KMS-11 (cell line): ENCODE data around the gene SCTR.

Experiments
- H2AFZ ChIP-seq: fragments of 200-600 bp; sonication (generic); 2 replicates; pipeline ENCODE4 v1.6.1; 2016; ENCODE audit warnings: antibody characterized with exemption, mixed run types, low read depth
- H3K27ac ChIP-seq: fragments of 200-600 bp; sonication (generic); 2 replicates; pipeline ENCODE4 v1.6.1; 2016; ENCODE audit warnings: mild to moderate bottlenecking, mixed run types
- H3K27me3 ChIP-seq: fragments of 200-600 bp; sonication (generic); 2 replicates; pipeline ENCODE4 v1.6.1; 2017; ENCODE audit warnings: mild to moderate bottlenecking, low read depth, mixed run types, moderate library complexity; ENCODE audit not compliant: insufficient read depth
- H3K36me3 ChIP-seq: fragments of 200-600 bp; sonication (generic); 2 replicates; pipeline ENCODE4 v1.6.1; 2017; ENCODE audit warnings: mild to moderate bottlenecking, mixed run types; ENCODE audit not compliant: insufficient read depth
- H3K4me1 ChIP-seq: fragments of 200-600 bp; sonication (generic); 2 replicates; pipeline ENCODE4 v1.6.1; 2016; ENCODE audit warnings: mild to moderate bottlenecking, low read depth, mixed run types; ENCODE audit not compliant: poor library complexity, severe bottlenecking
- H3K4me2 ChIP-seq: fragments of 200-600 bp; sonication (generic); 2 replicates; pipeline ENCODE4 v1.7.0; 2016; ENCODE audit warnings: mild to moderate bottlenecking, mixed run types
- H3K4me3 ChIP-seq: fragments of 200-600 bp; sonication (generic); IDR thresholded peaks from 2 replicates; pipeline ENCODE4 v1.6.1; 2017; ENCODE audit warnings: low read depth, low read length, mixed read lengths; ENCODE audit not compliant: insufficient read depth
- H3K79me2 ChIP-seq: fragments of 200-600 bp; sonication (generic); 2 replicates; pipeline ENCODE4 v1.6.1; 2016; ENCODE audit warnings: low read depth, mixed run types; ENCODE audit not compliant: insufficient read depth
- H3K9ac ChIP-seq: fragments of 200-600 bp; sonication (generic); 2 replicates; pipeline ENCODE4 v1.6.1; 2016; ENCODE audit warnings: mild to moderate bottlenecking, mixed run types
- H4K20me1 ChIP-seq: fragments of 200-600 bp; sonication (generic); 2 replicates; pipeline ENCODE4 v1.6.1; 2016; ENCODE audit warnings: mild to moderate bottlenecking, mixed run types; ENCODE audit not compliant: insufficient read depth
- CTCF ChIP-seq: fragments of 200-600 bp; sonication (generic); conservative IDR thresholded peaks from 2 replicates; pipeline ENCODE4 v1.6.1; 2017; ENCODE audit warnings: low read depth, mild to moderate bottlenecking, antibody characterized with exemption, low read length, moderate library complexity, mixed read lengths

SCTR gene

GRCh38 chr2:119429225-119429981, 94.9 kb downstream of the SCTR start:
- Histone ChIP-seq H3K79me2 (no peaks in the 10 kb centered on the region), H3K36me3 (no peaks in the 10 kb centered on the region), H2AFZ (peak overlapping the region; percentile 23; the same call in 1 of the 2 replicates), H3K9ac (no peak overlapping the region; the same call in 1 of the 2 replicates), H4K20me1 (no peaks in the 10 kb centered on the region), H3K27me3 (no peaks in the 10 kb centered on the region), H3K27ac (peak overlapping the region; percentile 44; the same call in 1 of the 2 replicates), H3K4me3 (no peak overlapping the region), H3K4me2 (peak overlapping the region; percentile 66; the same call in 1 of the 2 replicates), H3K4me1 (peaks cover 29% of the 10 kb centered on the region)
- no peak for TF ChIP-seq CTCF

GRCh38 chr2:119428488-119429224, 95.6 kb downstream of the SCTR start:
- H3K27ac ChIP-seq = no peak overlapping the region
- H2AFZ ChIP-seq = no peak overlapping the region
- peaks cover 29% of the 10 kb centered on the region for H3K4me1 ChIP-seq
- H3K9ac ChIP-seq = no peak overlapping the region
- TF ChIP-seq CTCF = no peak
- no peaks in the 10 kb centered on the region for H3K36me3 ChIP-seq
- no peaks in the 10 kb centered on the region for H4K20me1 ChIP-seq
- H3K4me2 ChIP-seq = peak overlapping the region; percentile 66; the same call in 1 of the 2 replicates
- no peak overlapping the region for H3K4me3 ChIP-seq
- H3K79me2 ChIP-seq = no peaks in the 10 kb centered on the region
- no peaks in the 10 kb centered on the region for H3K27me3 ChIP-seq

GRCh38 chr2:119427756-119428155, 96.5 kb downstream of the SCTR start:
- Histone ChIP-seq H3K27me3 (no peaks in the 10 kb centered on the region), H3K4me1 (peaks cover 29% of the 10 kb centered on the region), H3K4me3 (no peak overlapping the region), H3K79me2 (no peaks in the 10 kb centered on the region), H3K36me3 (no peaks in the 10 kb centered on the region), H3K4me2 (no peak overlapping the region), H4K20me1 (no peaks in the 10 kb centered on the region), H3K27ac (no peak overlapping the region), H3K9ac (no peak overlapping the region), H2AFZ (no peak overlapping the region)
- no peak for TF ChIP-seq CTCF

GRCh38 chr2:119426801-119427395, 97.4 kb downstream of the SCTR start:
- no peak for TF ChIP-seq CTCF
- Histone ChIP-seq H3K4me3 (no peak overlapping the region), H3K27me3 (no peaks in the 10 kb centered on the region), H3K4me2 (no peak overlapping the region), H3K4me1 (peaks cover 29% of the 10 kb centered on the region), H3K27ac (no peak overlapping the region), H3K36me3 (no peaks in the 10 kb centered on the region), H3K79me2 (no peaks in the 10 kb centered on the region), H4K20me1 (no peaks in the 10 kb centered on the region), H2AFZ (no peak overlapping the region), H3K9ac (no peak overlapping the region)
